ENCODE results near the gene CCBE1.

DNA sequence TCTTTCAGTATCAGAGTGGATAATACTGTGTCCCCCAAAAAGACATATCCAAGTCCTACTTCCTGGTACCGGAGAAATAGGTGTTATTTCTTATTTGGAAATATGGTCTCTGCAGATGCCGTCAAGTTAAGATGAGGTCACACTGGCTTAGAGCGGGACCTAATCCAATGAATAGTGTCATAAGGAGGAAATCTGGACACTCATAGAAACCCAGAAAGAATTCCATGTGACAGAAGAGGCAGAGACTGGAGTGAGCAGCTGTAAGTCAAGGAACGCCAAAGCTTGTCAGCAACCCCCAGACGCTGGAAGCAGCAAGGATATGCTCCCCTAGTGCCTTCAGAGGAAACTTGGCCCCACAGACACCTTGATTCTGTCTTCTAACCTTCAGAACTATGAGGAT is 69.8 kb downstream of the CCBE1 start:
- no peak for TF ChIP-seq ELF4 (IDR thresholded peaks at IDR 0.05)
- no peak for TF ChIP-seq ARNT (IDR thresholded peaks at IDR 0.05)
- TF ChIP-seq TARDBP (IDR thresholded peaks at IDR 0.05), result no peak
- TF ChIP-seq BHLHE40 (IDR thresholded peaks at IDR 0.05; ENCODE audit: borderline replicate concordance), result no peak
- TF ChIP-seq HDGF (IDR thresholded peaks at IDR 0.05; ENCODE audit: borderline replicate concordance), result no peak
- TF ChIP-seq FOXM1 (IDR thresholded peaks at IDR 0.05; ENCODE audit: borderline replicate concordance), result no peak
- TF ChIP-seq SP1 (IDR thresholded peaks at IDR 0.05), result no peak
- no peak for TF ChIP-seq FOXK2 (IDR thresholded peaks at IDR 0.05)
- no peak for TF ChIP-seq SUZ12 (IDR thresholded peaks at IDR 0.05)
- no peak for TF ChIP-seq NFRKB (IDR thresholded peaks at IDR 0.05)
- no peak for TF ChIP-seq CTBP1 (IDR thresholded peaks at IDR 0.05; ENCODE audit: borderline replicate concordance)
- TF ChIP-seq L3MBTL2 (conservative IDR thresholded peaks at IDR 0.05), result no peak
- no peak for TF ChIP-seq LEF1 (IDR thresholded peaks at IDR 0.05; ENCODE audit: borderline replicate concordance)
- no peak for TF ChIP-seq ZNF384 (IDR thresholded peaks at IDR 0.05)

Data from HEK293T (cell line).